ENCODE results near the gene RERE.

The RERE gene

GRCh38 chr1:8846263-8846662, 28.8 kb upstream of the RERE start:
- TF ChIP-seq CTCF (IDR thresholded peaks at IDR 0.05; ENCODE audit: low read depth, low read length, poor library complexity, severe bottlenecking) (no peak), EZH2phosphoT487 (IDR thresholded peaks at IDR 0.05; ENCODE audit: borderline replicate concordance, low read length) (no peak)
- Histone ChIP-seq H3K4me3 (ENCODE audit: low read length) (no peak overlapping the region), H3K4me2 (ENCODE audit: low read length) (no peak overlapping the region), H3K27me3 (ENCODE audit: control insufficient read depth, low read length) (peaks cover 15% of the 10 kb centered on the region; the same call in 1 of the 2 replicates), H4K20me1 (ENCODE audit: control insufficient read depth, insufficient read depth, low read depth, low read length) (no peaks in the 10 kb centered on the region), H3F3A (ENCODE audit: control insufficient read depth, insufficient read depth) (no peaks in the 10 kb centered on the region), H3K4me1 (ENCODE audit: control insufficient read depth, low read length) (no peaks in the 10 kb centered on the region), H3K9me3 (ENCODE audit: control insufficient read depth, insufficient read depth, low read length) (no peaks in the 10 kb centered on the region), H3K27ac (ENCODE audit: low read depth, low read length) (no peak overlapping the region), H3K79me2 (ENCODE audit: control insufficient read depth, low read length) (no peaks in the 10 kb centered on the region), H3K9me2 (replicated peaks; ENCODE audit: control insufficient read depth, low read length) (no peaks in the 10 kb centered on the region), H3K36me3 (ENCODE audit: control insufficient read depth, low read length) (no peaks in the 10 kb centered on the region)

GRCh38 chr1:8845104-8846097, 28.0 kb upstream of the RERE start:
- Histone ChIP-seq H3K9me2 (replicated peaks; ENCODE audit: control insufficient read depth, low read length) (no peaks in the 10 kb centered on the region), H3K36me3 (ENCODE audit: control insufficient read depth, low read length) (no peaks in the 10 kb centered on the region), H3K9me3 (ENCODE audit: control insufficient read depth, insufficient read depth, low read length) (no peaks in the 10 kb centered on the region), H3K27me3 (ENCODE audit: control insufficient read depth, low read length) (peaks cover 15% of the 10 kb centered on the region; the same call in 1 of the 2 replicates), H4K20me1 (ENCODE audit: control insufficient read depth, insufficient read depth, low read depth, low read length) (no peaks in the 10 kb centered on the region), H3K79me2 (ENCODE audit: control insufficient read depth, low read length) (no peaks in the 10 kb centered on the region), H3F3A (ENCODE audit: control insufficient read depth, insufficient read depth) (no peaks in the 10 kb centered on the region), H3K4me3 (ENCODE audit: low read length) (no peak overlapping the region), H3K27ac (ENCODE audit: low read depth, low read length) (no peak overlapping the region), H3K4me2 (ENCODE audit: low read length) (no peak overlapping the region), H3K4me1 (ENCODE audit: control insufficient read depth, low read length) (no peaks in the 10 kb centered on the region)
- TF ChIP-seq CTCF (IDR thresholded peaks at IDR 0.05; ENCODE audit: low read depth, low read length, poor library complexity, severe bottlenecking) (no peak), EZH2phosphoT487 (IDR thresholded peaks at IDR 0.05; ENCODE audit: borderline replicate concordance, low read length) (no peak)

- H3K4me1 ChIP-seq (ENCODE audit: control insufficient read depth, low read length), result no peaks in the 10 kb centered on the region
- no peaks in the 10 kb centered on the region for H3K9me3 ChIP-seq (ENCODE audit: control insufficient read depth, insufficient read depth, low read length)
- peaks cover 14% of the 10 kb centered on the region; the same call in 1 of the 2 replicates for H3K27me3 ChIP-seq (ENCODE audit: control insufficient read depth, low read length)
- H4K20me1 ChIP-seq (ENCODE audit: control insufficient read depth, insufficient read depth, low read depth, low read length), result no peaks in the 10 kb centered on the region
- no peak overlapping the region for H3K27ac ChIP-seq (ENCODE audit: low read depth, low read length)
- H3K4me3 ChIP-seq (ENCODE audit: low read length), result no peak overlapping the region
- no peaks in the 10 kb centered on the region for H3K9me2 ChIP-seq (replicated peaks; ENCODE audit: control insufficient read depth, low read length)
- TF ChIP-seq EZH2phosphoT487 (IDR thresholded peaks at IDR 0.05; ENCODE audit: borderline replicate concordance, low read length), result no peak
- TF ChIP-seq CTCF (IDR thresholded peaks at IDR 0.05; ENCODE audit: low read depth, low read length, poor library complexity, severe bottlenecking), result no peak
- H3F3A ChIP-seq (ENCODE audit: control insufficient read depth, insufficient read depth), result no peaks in the 10 kb centered on the region
- H3K4me2 ChIP-seq (ENCODE audit: low read length), result no peak overlapping the region
- H3K36me3 ChIP-seq (ENCODE audit: control insufficient read depth, low read length), result no peaks in the 10 kb centered on the region
- H3K79me2 ChIP-seq (ENCODE audit: control insufficient read depth, low read length), result no peaks in the 10 kb centered on the region
These were observed 27.1 kb upstream of the RERE start for GRCh38 chr1:8844501-8845006.
